ENCODE results near the gene BCKDHA. TPM values are rescaled to one million over a fixed set of nuclear protein-coding genes. Genes with fewer than 3 reads are reported as not detected.

Gene BCKDHA
- total and polyA plus RNA-seq, 9 of the 15 experiments (the other 6 are each of a cell fraction or from before 2014, with no cell fraction given): 4.5 to 52.5 (median 14.1) TPM

DNA sequence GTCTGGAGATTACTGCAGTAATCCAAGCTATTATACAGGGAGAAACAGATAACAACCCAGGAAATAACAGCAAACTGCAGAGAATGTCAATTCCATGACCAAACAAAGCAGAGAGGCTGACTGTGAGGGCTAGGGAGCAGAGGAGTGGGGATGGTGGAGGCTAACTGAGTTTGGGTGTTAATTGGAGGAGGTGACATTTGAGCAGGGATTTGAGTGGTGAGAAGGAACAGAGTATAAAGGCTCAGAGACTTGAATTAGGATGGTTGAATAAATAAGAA lies 39.0 kb downstream of the BCKDHA start:
- TF ChIP-seq SAP30 (IDR thresholded peaks at IDR 0.05; ENCODE audit: borderline replicate concordance, insufficient read depth, low read depth, low read length, poor library complexity, severe bottlenecking) (no peak), HOXB6 (CRISPR knock-in tag; IDR thresholded peaks at IDR 0.05; ENCODE audit: borderline replicate concordance) (no peak), POLR3A (IDR thresholded peaks at IDR 0.05; ENCODE audit: borderline replicate concordance, extremely low read depth, insufficient read depth, insufficient read length) (no peak), ZNF583 (CRISPR knock-in tag; IDR thresholded peaks at IDR 0.05) (no peak), HINFP (tag; conservative IDR thresholded peaks at IDR 0.05; ENCODE audit: low read depth) (no peak), POLR2B (IDR thresholded peaks at IDR 0.05; ENCODE audit: low read depth, partially characterized antibody) (no peak), FUS (optimal IDR thresholded peaks at IDR 0.05; ENCODE audit: low read depth, low read length) (no peak), SREBF1 (IDR thresholded peaks at IDR 0.05; ENCODE audit: borderline replicate concordance, low read depth, low read length) (no peak), MTA3 (IDR thresholded peaks at IDR 0.05; ENCODE audit: borderline replicate concordance) (no peak), CTBP1 (IDR thresholded peaks at IDR 0.05; ENCODE audit: borderline replicate concordance) (no peak), ZNF75A (CRISPR knock-in tag; IDR thresholded peaks at IDR 0.05) (no peak), KDM5B (IDR thresholded peaks at IDR 0.05; ENCODE audit: insufficient replicate concordance, low read depth, low read length) (no peak), XRCC5 (IDR thresholded peaks at IDR 0.05; ENCODE audit: low read depth, low read length) (no peak), YBX1 (IDR thresholded peaks at IDR 0.05) (no peak), ZNF217 (CRISPR knock-in tag; IDR thresholded peaks at IDR 0.05) (no peak)
- TF ChIP-seq, protein P1, sequence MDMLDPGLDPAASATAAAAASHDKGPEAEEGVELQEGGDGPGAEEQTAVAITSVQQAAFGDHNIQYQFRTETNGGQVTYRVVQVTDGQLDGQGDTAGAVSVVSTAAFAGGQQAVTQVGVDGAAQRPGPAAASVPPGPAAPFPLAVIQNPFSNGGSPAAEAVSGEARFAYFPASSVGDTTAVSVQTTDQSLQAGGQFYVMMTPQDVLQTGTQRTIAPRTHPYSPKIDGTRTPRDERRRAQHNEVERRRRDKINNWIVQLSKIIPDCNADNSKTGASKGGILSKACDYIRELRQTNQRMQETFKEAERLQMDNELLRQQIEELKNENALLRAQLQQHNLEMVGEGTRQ (CRISPR knock-in tag; IDR thresholded peaks at IDR 0.05): no peak
- TF ChIP-seq, protein P2, sequence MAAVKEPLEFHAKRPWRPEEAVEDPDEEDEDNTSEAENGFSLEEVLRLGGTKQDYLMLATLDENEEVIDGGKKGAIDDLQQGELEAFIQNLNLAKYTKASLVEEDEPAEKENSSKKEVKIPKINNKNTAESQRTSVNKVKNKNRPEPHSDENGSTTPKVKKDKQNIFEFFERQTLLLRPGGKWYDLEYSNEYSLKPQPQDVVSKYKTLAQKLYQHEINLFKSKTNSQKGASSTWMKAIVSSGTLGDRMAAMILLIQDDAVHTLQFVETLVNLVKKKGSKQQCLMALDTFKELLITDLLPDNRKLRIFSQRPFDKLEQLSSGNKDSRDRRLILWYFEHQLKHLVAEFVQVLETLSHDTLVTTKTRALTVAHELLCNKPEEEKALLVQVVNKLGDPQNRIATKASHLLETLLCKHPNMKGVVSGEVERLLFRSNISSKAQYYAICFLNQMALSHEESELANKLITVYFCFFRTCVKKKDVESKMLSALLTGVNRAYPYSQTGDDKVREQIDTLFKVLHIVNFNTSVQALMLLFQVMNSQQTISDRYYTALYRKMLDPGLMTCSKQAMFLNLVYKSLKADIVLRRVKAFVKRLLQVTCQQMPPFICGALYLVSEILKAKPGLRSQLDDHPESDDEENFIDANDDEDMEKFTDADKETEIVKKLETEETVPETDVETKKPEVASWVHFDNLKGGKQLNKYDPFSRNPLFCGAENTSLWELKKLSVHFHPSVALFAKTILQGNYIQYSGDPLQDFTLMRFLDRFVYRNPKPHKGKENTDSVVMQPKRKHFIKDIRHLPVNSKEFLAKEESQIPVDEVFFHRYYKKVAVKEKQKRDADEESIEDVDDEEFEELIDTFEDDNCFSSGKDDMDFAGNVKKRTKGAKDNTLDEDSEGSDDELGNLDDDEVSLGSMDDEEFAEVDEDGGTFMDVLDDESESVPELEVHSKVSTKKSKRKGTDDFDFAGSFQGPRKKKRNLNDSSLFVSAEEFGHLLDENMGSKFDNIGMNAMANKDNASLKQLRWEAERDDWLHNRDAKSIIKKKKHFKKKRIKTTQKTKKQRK (IDR thresholded peaks at IDR 0.05; ENCODE audit: borderline replicate concordance, low read depth, low read length): no peak
- peaks cover 6 to 30% of the 10 kb centered on the region in 2 experiments; a peak in 4 of 5 replicates for H3K4me1 ChIP-seq (replicated peaks in 1 of 2; ENCODE audit: control insufficient read depth in 2 of 2, insufficient read depth in 2 of 2, low read length in 2 of 2)
- no peak overlapping the region for H3K27ac ChIP-seq (ENCODE audit: extremely low read depth, low read depth, low read length)
- H3K4me3 ChIP-seq: no peak overlapping the region
- no peak overlapping the region for H3K9ac ChIP-seq (ENCODE audit: insufficient read depth in 1 of 2, low read depth in 2 of 2, low read length in 2 of 2)
- in situ Hi-C loops (cut with MboI): no loop called here
- ATAC-seq: no peak
- peaks cover 10% of the 10 kb centered on the region for H3K79me2 ChIP-seq (ENCODE audit: control insufficient read depth, insufficient read depth, low read length)
- no peaks in the 10 kb centered on the region; the same call in 1 of the 2 replicates for H4K20me1 ChIP-seq (replicated peaks; ENCODE audit: control insufficient read depth, insufficient read depth, low read length)
- no peak for FAIRE-seq
- CTCF ChIA-PET (ENCODE audit: low intra/inter-chr PET ratio): no interaction called here
- H3K36me3 ChIP-seq (ENCODE audit: control insufficient read depth, insufficient read depth, low read length): peaks cover 35% of the 10 kb centered on the region
- intact Hi-C loops (cut with micrococcal nuclease): loop anchor here (5.0 to 10.0 kb wide), 2 partner anchors 72 to 114 kb away; partner anchors contain the start of gene B9D2
- H3K9me3 ChIP-seq (replicated peaks; ENCODE audit: control insufficient read depth, insufficient read depth, low read depth, low read length): no peaks in the 10 kb centered on the region
- no TSS peak for BruUV-seq (replicated peaks)
- POLR2A ChIA-PET: interaction anchor here (0.7 to 3.0 kb wide), 3 partner anchors 8 to 85 kb away, joined by 3 to 15 read pairs (median 5); partner anchors contain the start of gene B3GNT8
- no peak overlapping the region for H2AFZ ChIP-seq (ENCODE audit: low read depth, low read length)
- DNase-seq (ENCODE audit: extremely low read depth in 1 of 4, low spot score in 3 of 4): no peak
- no peak overlapping the region for H3K4me2 ChIP-seq (ENCODE audit: insufficient read depth, low read length)
- H3K9me1 ChIP-seq (ENCODE audit: control insufficient read depth, insufficient read depth, low read length): no peaks in the 10 kb centered on the region
- H3K27me3 ChIP-seq (ENCODE audit: control insufficient read depth in 2 of 2, insufficient read depth in 2 of 2, low read length in 2 of 2): no peaks in the 10 kb centered on the region

Data from K562 (cell line).